CD4-positive, CD25-positive, alpha-beta regulatory T cell (primary cell): ENCODE measurements around the gene CLPX. TPM values are rescaled to one million over a fixed set of nuclear protein-coding genes. Genes with fewer than 3 reads are reported as not detected.
"Not testable (repeated sequence)": the region's sequence is repeated elsewhere in the genome, so short reads cannot be mapped to it uniquely, and the experiment has no call there.

Experiments used
- ATAC-seq, 2 donors: fragments of 150-1000 bp; cut with Tn5 transposase; one replicate each; pipeline ENCODE4 v1.10.0; 2021; ENCODE audit warnings: low read depth in 2 of 2, moderate number of reproducible peaks in 2 of 2, moderate library complexity in 1 of 2
- DNase-seq, 3 donors: peaks; one replicate each; pipeline versions ENCODE4 v3.0.0 to v3.0.0-alpha.2; 2012 to 2022; ENCODE audit warnings: mixed read lengths in 1 of 3
- H3K27ac ChIP-seq: one replicate; pipeline ENCODE4 v1.7.0; 2013; ENCODE audit warnings: mild to moderate bottlenecking, low read length; ENCODE audit not compliant: insufficient read depth, poor library complexity, severe bottlenecking
- H3K27me3 ChIP-seq: one replicate; pipeline ENCODE4 v1.7.0; 2013; ENCODE audit warnings: low read length; ENCODE audit not compliant: control insufficient read depth, insufficient read depth
- H3K36me3 ChIP-seq: one replicate; pipeline ENCODE4 v1.7.0; 2013; ENCODE audit warnings: mild to moderate bottlenecking, low read length, moderate library complexity; ENCODE audit not compliant: control insufficient read depth, insufficient read depth
- H3K4me1 ChIP-seq: 2 replicates; pipeline ENCODE4 v1.7.0; 2013; ENCODE audit warnings: mild to moderate bottlenecking, low read length; ENCODE audit not compliant: insufficient read depth, control insufficient read depth, poor library complexity, severe bottlenecking
- H3K4me3 ChIP-seq: one replicate; pipeline ENCODE4 v1.7.0; 2013; ENCODE audit warnings: low read depth, mild to moderate bottlenecking, low read length, moderate library complexity
- H3K9me3 ChIP-seq, 2 experiments: 1 replicate in 1 of 2; 2 replicates in 1 of 2; pipeline ENCODE4 v1.7.0; 2013; ENCODE audit warnings: low read length in 2 of 2, mild to moderate bottlenecking in 1 of 2, moderate library complexity in 1 of 2; ENCODE audit not compliant: control insufficient read depth in 2 of 2
- H3K27ac Mint-ChIP-seq, 3 donors: one replicate each; pipeline ENCODE4 v1.8.0; 2020 to 2022; ENCODE audit warnings: mild to moderate bottlenecking in 3 of 3, mixed read lengths in 3 of 3, moderate library complexity in 2 of 3
- H3K27me3 Mint-ChIP-seq: one replicate; pipeline ENCODE4 v1.8.0; 2022; ENCODE audit warnings: mild to moderate bottlenecking, mixed read lengths
- H3K36me3 Mint-ChIP-seq: one replicate; pipeline ENCODE4 v1.8.0; 2020; ENCODE audit warnings: mixed read lengths
- H3K4me1 Mint-ChIP-seq, 4 donors: one replicate each; pipeline ENCODE4 v1.8.0; 2020 to 2022; ENCODE audit warnings: mixed read lengths in 4 of 4, mild to moderate bottlenecking in 1 of 4
- H3K4me3 Mint-ChIP-seq, 4 donors: one replicate each; pipeline ENCODE4 v1.8.0; 2020 to 2022; ENCODE audit warnings: mild to moderate bottlenecking in 4 of 4, mixed read lengths in 4 of 4, moderate library complexity in 3 of 4
- H3K9me3 Mint-ChIP-seq, 7 donors: one replicate each; pipeline ENCODE4 v1.8.0; 2020 to 2022; ENCODE audit warnings: mixed read lengths in 7 of 7, mild to moderate bottlenecking in 3 of 7, moderate library complexity in 2 of 7
- polyA plus RNA-seq, 4 donors: library from polyadenylated mRNA; unstranded; fragments of 300-500 nt; fragmentation: Illumina TruSeq; gene quantifications; one replicate each; pipeline ENCODE4 v1.2.3, GENCODE V29; 2021
- total RNA-seq: library from RNA; stranded (reverse); gene quantifications from one replicate; pipeline ENCODE4 v1.2.3, GENCODE V29; 2022

The CLPX gene
- total and polyA plus RNA-seq, 5 donors from 2014 or later = 31.2 to 39.8 (median 36.4) TPM

GRCh38 chr15:65192016-65192415, 6.9 kb upstream of the CLPX start:
- H3K36me3 ChIP-seq = no peaks in the 10 kb centered on the region
- H3K4me3 Mint-ChIP-seq = no peak overlapping the region
- no peaks in the 10 kb centered on the region for H3K27me3 ChIP-seq
- no peak overlapping the region for H3K27ac Mint-ChIP-seq
- no peaks in the 10 kb centered on the region for H3K9me3 ChIP-seq
- H3K4me1 Mint-ChIP-seq = peaks cover 0 to 4% (median 0%) of the 10 kb centered on the region in 4 donors
- H3K36me3 Mint-ChIP-seq = no peaks in the 10 kb centered on the region
- H3K27me3 Mint-ChIP-seq = no peaks in the 10 kb centered on the region
- ATAC-seq = no peak
- no peak for DNase-seq
- H3K27ac ChIP-seq = no peak overlapping the region
- H3K4me1 ChIP-seq = no peaks in the 10 kb centered on the region
- H3K9me3 Mint-ChIP-seq = no peaks in the 10 kb centered on the region
- no peak overlapping the region for H3K4me3 ChIP-seq

GRCh38 chr15:65189102-65189740, 4.1 kb upstream of the CLPX start:
- ATAC-seq (no peak), DNase-seq (peak in 1 of 3 donors; percentile 41)
- peaks cover 8% of the 10 kb centered on the region for H3K4me1 ChIP-seq
- H3K27me3 ChIP-seq = no peaks in the 10 kb centered on the region
- no peaks in the 10 kb centered on the region for H3K9me3 ChIP-seq
- H3K36me3 ChIP-seq = no peaks in the 10 kb centered on the region
- Mint-ChIP-seq H3K4me1 (peaks cover 4 to 9% (median 7%) of the 10 kb centered on the region in 4 donors), H3K4me3 (no peak overlapping the region), H3K27ac (no peak overlapping the region), H3K27me3 (no peaks in the 10 kb centered on the region), H3K9me3 (no peaks in the 10 kb centered on the region), H3K36me3 (no peaks in the 10 kb centered on the region)
- no peak overlapping the region for H3K27ac ChIP-seq
- no peak overlapping the region for H3K4me3 ChIP-seq

- H3K27ac Mint-ChIP-seq, H3K27me3 ChIP-seq, DNase-seq, H3K4me3 ChIP-seq, H3K36me3 ChIP-seq, ATAC-seq, H3K9me3 ChIP-seq, H3K36me3 Mint-ChIP-seq, H3K27ac ChIP-seq, H3K27me3 Mint-ChIP-seq, H3K9me3 Mint-ChIP-seq: not testable (repeated sequence)
- peaks cover 6 to 16% (median 13%) of the 10 kb centered on the region in 4 donors for H3K4me1 Mint-ChIP-seq
- H3K4me1 ChIP-seq = peaks cover 16% of the 10 kb centered on the region
- H3K4me3 Mint-ChIP-seq = peak overlapping the region in 1 of 4 donors; percentile 65
Measured at GRCh38 chr15:65188472-65188871, 3.3 kb upstream of the CLPX start.

- no peaks in the 10 kb centered on the region for H3K9me3 ChIP-seq
- Mint-ChIP-seq H3K27me3 (no peaks in the 10 kb centered on the region), H3K9me3 (no peaks in the 10 kb centered on the region), H3K36me3 (peaks cover 4% of the 10 kb centered on the region), H3K4me3 (peak overlapping the region; percentile 94 to 97 (median 96)), H3K27ac (peak overlapping the region; percentile 96 to 97 (median 96)), H3K4me1 (peaks cover 21 to 49% (median 31%) of the 10 kb centered on the region in 4 donors)
- peak in 2 of 3 donors; percentile 19 to 56 for DNase-seq
- peaks cover 9% of the 10 kb centered on the region for H3K36me3 ChIP-seq
- no peak for ATAC-seq
- no peaks in the 10 kb centered on the region for H3K27me3 ChIP-seq
- H3K27ac ChIP-seq = peak overlapping the region; percentile 81
- peak overlapping the region; percentile 92 for H3K4me3 ChIP-seq
- H3K4me1 ChIP-seq = peaks cover 31% of the 10 kb centered on the region
Measured at GRCh38 chr15:65184305-65184867, 756 bp downstream of the CLPX start.

- peaks cover 26 to 49% (median 32%) of the 10 kb centered on the region in 4 donors for H3K4me1 Mint-ChIP-seq
- H3K4me3 Mint-ChIP-seq = peak overlapping the region; percentile 94 to 97 (median 96)
- Histone ChIP-seq H3K4me1 (peaks cover 31% of the 10 kb centered on the region), H3K4me3 (peak overlapping the region; percentile 92), H3K27ac (peak overlapping the region; percentile 81), H3K9me3 (no peaks in the 10 kb centered on the region), H3K27me3 (no peaks in the 10 kb centered on the region), H3K36me3 (peaks cover 13% of the 10 kb centered on the region)
- H3K9me3 Mint-ChIP-seq = no peaks in the 10 kb centered on the region
- H3K36me3 Mint-ChIP-seq = peaks cover 5% of the 10 kb centered on the region
- no peak for DNase-seq
- peak overlapping the region in 2 of 3 donors; percentile 96 to 97 for H3K27ac Mint-ChIP-seq
- no peak for ATAC-seq
- no peaks in the 10 kb centered on the region for H3K27me3 Mint-ChIP-seq
Measured at GRCh38 chr15:65183865-65184159, 1.3 kb downstream of the CLPX start.

GRCh38 chr15:65182538-65182937, 2.6 kb downstream of the CLPX start:
- H3K4me3 Mint-ChIP-seq = peak overlapping the region; percentile 94 to 97 (median 96)
- H3K27ac ChIP-seq = peak overlapping the region; percentile 23
- peaks cover 31% of the 10 kb centered on the region for H3K4me1 ChIP-seq
- no peak for DNase-seq
- no peaks in the 10 kb centered on the region for H3K27me3 ChIP-seq
- peak overlapping the region; percentile 44 for H3K4me3 ChIP-seq
- H3K27ac Mint-ChIP-seq = peak overlapping the region; percentile 42 to 96 (median 52)
- no peak for ATAC-seq
- no peaks in the 10 kb centered on the region for H3K27me3 Mint-ChIP-seq
- H3K4me1 Mint-ChIP-seq = peaks cover 28 to 52% (median 33%) of the 10 kb centered on the region in 4 donors
- peaks cover 24% of the 10 kb centered on the region for H3K36me3 ChIP-seq
- H3K36me3 Mint-ChIP-seq = peaks cover 10% of the 10 kb centered on the region
- H3K9me3 Mint-ChIP-seq = no peaks in the 10 kb centered on the region
- no peaks in the 10 kb centered on the region for H3K9me3 ChIP-seq

- H3K4me3 Mint-ChIP-seq = peak overlapping the region; percentile 62 to 94 (median 72)
- not testable (repeated sequence) for H3K27ac Mint-ChIP-seq
Measured at GRCh38 chr15:65181582-65182353, 3.4 kb downstream of the CLPX start.

More at GRCh38 chr15:65181582-65182353, 3.4 kb downstream of the CLPX start:
- not testable (repeated sequence) for DNase-seq, ATAC-seq, H3K9me3 ChIP-seq, H3K27me3 Mint-ChIP-seq, H3K9me3 Mint-ChIP-seq, H3K27me3 ChIP-seq
- Mint-ChIP-seq H3K36me3 (peaks cover 10% of the 10 kb centered on the region), H3K4me1 (peaks cover 28 to 52% (median 33%) of the 10 kb centered on the region in 4 donors)
- H3K36me3 ChIP-seq = peaks cover 32% of the 10 kb centered on the region
- peak overlapping the region; percentile 23 for H3K27ac ChIP-seq
- peaks cover 31% of the 10 kb centered on the region for H3K4me1 ChIP-seq
- peak overlapping the region; percentile 44 for H3K4me3 ChIP-seq
